Measurements from ENCODE around the gene VPS36. TPM values are rescaled to one million over a fixed set of nuclear protein-coding genes. Genes with fewer than 3 reads are reported as not detected.

Gene VPS36
- total RNA-seq, 1 experiment from 2014 or later: 29.2 TPM

DNA sequence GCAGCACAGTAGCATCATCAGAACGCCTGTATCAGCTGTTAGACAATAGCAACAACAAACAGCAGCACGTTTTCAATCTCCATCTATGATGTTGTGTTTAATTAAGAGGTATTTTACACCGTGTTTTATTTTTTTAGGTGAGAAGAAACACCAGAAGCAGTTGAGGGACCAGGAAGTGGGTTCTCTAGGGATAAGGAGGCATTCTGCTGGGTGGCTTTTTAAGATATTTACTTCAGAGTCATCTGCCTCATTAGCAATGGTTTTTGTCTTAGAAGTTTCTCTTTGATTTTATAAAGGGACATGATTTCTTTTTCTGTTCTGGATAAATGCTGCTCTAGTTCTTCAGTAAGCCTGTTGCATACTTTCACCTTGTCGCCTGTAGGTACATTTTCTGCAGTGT, 13.1 kb upstream of the VPS36 start:
- no peak overlapping the region for H3K4ac ChIP-seq (ENCODE audit: low read depth, low read length)
- H3K18ac ChIP-seq (ENCODE audit: insufficient read length, low read depth, low read length): no peak overlapping the region
- H3K36me3 Mint-ChIP-seq (ENCODE audit: insufficient read depth in 1 of 3, low read depth in 3 of 3): peaks cover 37 to 88% (median 87%) of the 10 kb centered on the region in 3 experiments
- no peak overlapping the region for H3K27ac ChIP-seq (ENCODE audit: insufficient read length, low read depth, low read length)
- H2AK5ac ChIP-seq (ENCODE audit: insufficient read length, low read length): no peak overlapping the region
- no peak for DNase-seq
- no peaks in the 10 kb centered on the region for H3K79me2 ChIP-seq (ENCODE audit: insufficient read depth, low read length)
- no peak overlapping the region for H3K4me3 Mint-ChIP-seq
- no peak overlapping the region for H3K14ac ChIP-seq (ENCODE audit: insufficient read depth, low read length)
- H3K4me2 ChIP-seq (ENCODE audit: insufficient read depth, insufficient read length, low read length): no peak overlapping the region
- H3K79me1 ChIP-seq (ENCODE audit: insufficient read depth, low read depth, low read length, poor library complexity, severe bottlenecking): no peaks in the 10 kb centered on the region
- 0 out of 5 replicates have a peak, but pooled peaks cover 0 to 4% of the 10 kb centered on the region in 2 experiments for H3K9me3 Mint-ChIP-seq
- no peak overlapping the region for H3T11ph ChIP-seq (ENCODE audit: low read length)
- H3K23me2 ChIP-seq (ENCODE audit: insufficient read length, low read depth, low read length, poor library complexity, severe bottlenecking): no peaks in the 10 kb centered on the region
- H4K5ac ChIP-seq (ENCODE audit: insufficient read length, low read depth, low read length): no peak overlapping the region
- 0 out of 4 replicates have a peak, but pooled peaks cover 0 to 3% of the 10 kb centered on the region in 2 experiments for H3K4me1 Mint-ChIP-seq
- WGBS (ENCODE audit: extremely low coverage, insufficient read length, low lambda C conversion rate): no CpG with 5 or more reads among the region's 4 CpGs
- H3K56ac ChIP-seq (ENCODE audit: insufficient read length, low read depth, low read length): no peak overlapping the region
- no peak overlapping the region for H4K8ac ChIP-seq (replicated peaks; ENCODE audit: insufficient read length, low read depth, low read length)
- H2AFZ ChIP-seq (ENCODE audit: low read length): no peak overlapping the region
- H4K20me1 ChIP-seq (ENCODE audit: control insufficient read depth, insufficient read depth, insufficient read length): no peaks in the 10 kb centered on the region
- no peak overlapping the region for H2BK5ac ChIP-seq (ENCODE audit: insufficient read length, low read length)
- H3K9ac ChIP-seq (ENCODE audit: extremely low read depth, insufficient read length, low read length): no peak overlapping the region
- H3K27me3 ChIP-seq (ENCODE audit: insufficient read depth, low read length): no peaks in the 10 kb centered on the region
- TF ChIP-seq, protein P1, sequence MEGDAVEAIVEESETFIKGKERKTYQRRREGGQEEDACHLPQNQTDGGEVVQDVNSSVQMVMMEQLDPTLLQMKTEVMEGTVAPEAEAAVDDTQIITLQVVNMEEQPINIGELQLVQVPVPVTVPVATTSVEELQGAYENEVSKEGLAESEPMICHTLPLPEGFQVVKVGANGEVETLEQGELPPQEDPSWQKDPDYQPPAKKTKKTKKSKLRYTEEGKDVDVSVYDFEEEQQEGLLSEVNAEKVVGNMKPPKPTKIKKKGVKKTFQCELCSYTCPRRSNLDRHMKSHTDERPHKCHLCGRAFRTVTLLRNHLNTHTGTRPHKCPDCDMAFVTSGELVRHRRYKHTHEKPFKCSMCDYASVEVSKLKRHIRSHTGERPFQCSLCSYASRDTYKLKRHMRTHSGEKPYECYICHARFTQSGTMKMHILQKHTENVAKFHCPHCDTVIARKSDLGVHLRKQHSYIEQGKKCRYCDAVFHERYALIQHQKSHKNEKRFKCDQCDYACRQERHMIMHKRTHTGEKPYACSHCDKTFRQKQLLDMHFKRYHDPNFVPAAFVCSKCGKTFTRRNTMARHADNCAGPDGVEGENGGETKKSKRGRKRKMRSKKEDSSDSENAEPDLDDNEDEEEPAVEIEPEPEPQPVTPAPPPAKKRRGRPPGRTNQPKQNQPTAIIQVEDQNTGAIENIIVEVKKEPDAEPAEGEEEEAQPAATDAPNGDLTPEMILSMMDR (conservative IDR thresholded peaks at IDR 0.05): no peak
- no peaks in the 10 kb centered on the region for H3K4me1 ChIP-seq (ENCODE audit: insufficient read depth, low read length)
- H3K23ac ChIP-seq (ENCODE audit: insufficient read length, low read depth, low read length): no peak overlapping the region
- H3K9me3 ChIP-seq (ENCODE audit: control insufficient read depth, low read depth, low read length): no peaks in the 10 kb centered on the region
- no peak overlapping the region for H2BK20ac ChIP-seq (ENCODE audit: low read depth, low read length, poor library complexity, severe bottlenecking)
- no peaks in the 10 kb centered on the region for H3K27me3 Mint-ChIP-seq (ENCODE audit: low read depth)
- H3K27ac Mint-ChIP-seq: no peak overlapping the region; a peak in 1 of 7 replicates
- H2BK15ac ChIP-seq (ENCODE audit: low read depth, low read length): no peak overlapping the region
- no peak overlapping the region for H4K91ac ChIP-seq (ENCODE audit: insufficient read length, low read depth, low read length)
- no peak overlapping the region for H2BK12ac ChIP-seq (ENCODE audit: insufficient read length, low read depth, low read length)
- H2BK120ac ChIP-seq (ENCODE audit: low read depth, low read length, poor library complexity, severe bottlenecking): no peak overlapping the region
